ENCODE data around the gene XPR1.

GRCh38 chr1:180639871-180640270, 8.0 kb downstream of the XPR1 start:
- TF ChIP-seq POLR2AphosphoS5 (IDR thresholded peaks at IDR 0.05; ENCODE audit: low read depth, low read length) (no peak), PAX5 (IDR thresholded peaks at IDR 0.05; ENCODE audit: insufficient read depth, low read length, severe bottlenecking) (no peak), POLR2A (IDR thresholded peaks at IDR 0.05; ENCODE audit: low read depth, low read length) (no peak), SPI1 (IDR thresholded peaks at IDR 0.05; ENCODE audit: low read depth, low read length) (no peak), TAF1 (IDR thresholded peaks at IDR 0.05; ENCODE audit: low read depth, low read length) (no peak), POU2F2 (IDR thresholded peaks at IDR 0.05; ENCODE audit: low read depth, low read length) (no peak)
